Measurements from ENCODE around the gene FBXL14. TPM values are rescaled to one million over a fixed set of nuclear protein-coding genes. Genes with fewer than 3 reads are reported as not detected.

The FBXL14 gene
- total and polyA plus RNA-seq, 7 donors, result 2.9 to 13.8 (median 5.2) TPM

- no peaks in the 10 kb centered on the region for H3K9me3 ChIP-seq
- WGBS, 3 donors, result 67 to 73% (median 72%) methylated on average over 5 of the region's 5 CpGs
- no peak overlapping the region for H3K4me3 ChIP-seq
- no peak overlapping the region for H3K27ac ChIP-seq
- no peak for DNase-seq
- H3K27me3 ChIP-seq (ENCODE audit: insufficient read depth in 3 of 3, low read length in 2 of 3), result peaks cover 0 to 1% (median 0%) of the 10 kb centered on the region in 3 donors
- H3K4me1 ChIP-seq, result no peaks in the 10 kb centered on the region
- TF ChIP-seq CTCF (IDR thresholded peaks at IDR 0.05), result no peak
- intact Hi-C loops (cut with DNase I), result no loop called here
- no peak for ATAC-seq
- no peaks in the 10 kb centered on the region for H3K36me3 ChIP-seq (ENCODE audit: insufficient read depth in 1 of 2, low read depth in 1 of 2)
Measured at GRCh38 chr12:1572731-1573130, 21.6 kb downstream of the FBXL14 start.

GRCh38 chr12:1567852-1568251, 26.5 kb downstream of the FBXL14 start:
- Histone ChIP-seq H3K4me1 (no peaks in the 10 kb centered on the region), H3K36me3 (ENCODE audit: insufficient read depth in 1 of 2, low read depth in 1 of 2) (no peaks in the 10 kb centered on the region), H3K27ac (no peak overlapping the region), H3K9me3 (no peaks in the 10 kb centered on the region), H3K27me3 (ENCODE audit: insufficient read depth in 3 of 3, low read length in 2 of 3) (peaks cover 0 to 1% (median 0%) of the 10 kb centered on the region in 3 donors), H3K4me3 (no peak overlapping the region)
- ATAC-seq, result no peak
- WGBS, 3 donors, result 96 to 99% (median 97%) methylated on average over 6 of the region's 6 CpGs
- intact Hi-C loops (cut with DNase I), result no loop called here
- no peak for TF ChIP-seq CTCF (IDR thresholded peaks at IDR 0.05)
- DNase-seq, result no peak

- Histone ChIP-seq H3K27me3 (ENCODE audit: insufficient read depth in 3 of 3, low read length in 2 of 3) (peaks cover 0 to 1% (median 0%) of the 10 kb centered on the region in 3 donors), H3K4me3 (no peak overlapping the region), H3K27ac (no peak overlapping the region), H3K9me3 (no peaks in the 10 kb centered on the region), H3K36me3 (ENCODE audit: insufficient read depth in 1 of 2, low read depth in 1 of 2) (no peaks in the 10 kb centered on the region), H3K4me1 (no peaks in the 10 kb centered on the region)
- no peak for DNase-seq
- intact Hi-C loops (cut with DNase I), result no loop called here
- no peak for TF ChIP-seq CTCF (IDR thresholded peaks at IDR 0.05)
- ATAC-seq, result no peak
- WGBS, 3 donors, result 77 to 80% (median 79%) methylated on average over 21 to 24 of the region's 24 CpGs
Measured at GRCh38 chr12:1566449-1567135, 27.8 kb downstream of the FBXL14 start.

- ATAC-seq (no peak), DNase-seq (no peak)
- Histone ChIP-seq H3K27ac (no peak overlapping the region), H3K36me3 (ENCODE audit: insufficient read depth in 1 of 2, low read depth in 1 of 2) (no peaks in the 10 kb centered on the region), H3K27me3 (ENCODE audit: insufficient read depth in 3 of 3, low read length in 2 of 3) (peaks cover 0 to 1% (median 0%) of the 10 kb centered on the region in 3 donors), H3K4me1 (no peaks in the 10 kb centered on the region), H3K4me3 (no peak overlapping the region), H3K9me3 (no peaks in the 10 kb centered on the region)
- no peak for TF ChIP-seq CTCF (IDR thresholded peaks at IDR 0.05)
- WGBS, 3 donors, result 94 to 96% (median 95%) methylated on average over 5 of the region's 5 CpGs
- intact Hi-C loops (cut with DNase I), result no loop called here
Measured at GRCh38 chr12:1565172-1565571, 29.2 kb downstream of the FBXL14 start.

- 92 to 97% (median 93%) methylated on average over 2 of the region's 2 CpGs for WGBS, 3 donors
- Histone ChIP-seq H3K4me3 (no peak overlapping the region), H3K36me3 (ENCODE audit: insufficient read depth in 1 of 2, low read depth in 1 of 2) (no peaks in the 10 kb centered on the region), H3K27me3 (ENCODE audit: insufficient read depth in 3 of 3, low read length in 2 of 3) (peaks cover 0 to 1% (median 0%) of the 10 kb centered on the region in 3 donors), H3K4me1 (no peaks in the 10 kb centered on the region), H3K27ac (no peak overlapping the region), H3K9me3 (no peaks in the 10 kb centered on the region)
- intact Hi-C loops (cut with DNase I), result no loop called here
- no peak for TF ChIP-seq CTCF (IDR thresholded peaks at IDR 0.05)
- DNase-seq, result no peak
- ATAC-seq, result no peak
Measured at GRCh38 chr12:1564067-1564466, 30.3 kb downstream of the FBXL14 start.

Measured in psoas muscle (tissue), 8 donors.